GM18861 (cell line): ENCODE data around the gene NATD1.

Experiments used
- ATAC-seq: cut with Tn5 transposase; IDR thresholded peaks from one replicate; pipeline ENCODE4 v1.9.1; 2021; ENCODE audit not compliant: unreplicated experiment

The NATD1 gene, protein sequence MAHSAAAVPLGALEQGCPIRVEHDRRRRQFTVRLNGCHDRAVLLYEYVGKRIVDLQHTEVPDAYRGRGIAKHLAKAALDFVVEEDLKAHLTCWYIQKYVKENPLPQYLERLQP

DNA sequence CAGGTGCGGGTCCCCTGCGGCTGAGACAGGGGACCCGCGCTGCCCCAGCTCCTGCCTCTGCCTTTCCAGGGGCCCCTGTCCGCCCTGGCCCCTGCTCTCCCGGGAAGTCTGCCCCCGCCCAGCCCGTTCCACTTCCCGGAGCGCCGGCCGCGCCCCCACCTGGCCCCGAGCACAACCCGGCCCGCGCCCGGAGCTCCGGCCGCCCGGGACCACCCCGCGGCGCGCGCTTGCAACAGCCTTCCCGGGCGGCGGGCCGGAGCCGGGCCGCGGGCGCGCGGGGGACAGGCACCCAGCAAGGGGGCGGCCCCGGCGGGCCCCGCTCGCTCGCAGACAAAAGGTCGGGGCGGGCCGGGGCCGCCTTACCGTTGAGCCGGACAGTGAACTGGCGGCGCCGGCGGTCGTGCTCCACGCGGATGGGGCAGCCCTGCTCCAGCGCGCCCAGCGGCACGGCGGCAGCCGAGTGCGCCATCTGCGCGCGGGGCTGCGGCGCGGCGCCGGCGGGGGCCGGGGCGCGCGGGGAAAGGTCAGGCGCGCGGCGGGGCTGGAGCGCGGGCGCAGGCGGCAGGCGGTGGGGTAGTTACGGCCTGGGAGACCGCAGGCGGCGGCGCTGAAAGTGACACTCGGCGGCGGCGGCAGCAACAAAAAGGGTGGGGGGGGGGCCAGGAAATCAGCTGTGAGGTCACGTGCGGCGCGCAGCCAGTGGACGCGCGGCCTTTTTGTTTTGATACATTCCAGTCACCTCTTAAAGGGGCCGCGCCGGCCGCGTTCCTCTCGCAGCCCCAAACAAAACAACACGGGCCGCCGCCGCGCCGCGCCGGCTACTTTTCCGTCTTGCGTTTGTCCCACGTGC, at the start of gene NATD1:
NATD1 (minus strand) TSS at position 615 of the 850 bp plus-strand sequence; CDS start at position 469, 146 bp downstream.
- peak; percentile 53 for ATAC-seq

DNA sequence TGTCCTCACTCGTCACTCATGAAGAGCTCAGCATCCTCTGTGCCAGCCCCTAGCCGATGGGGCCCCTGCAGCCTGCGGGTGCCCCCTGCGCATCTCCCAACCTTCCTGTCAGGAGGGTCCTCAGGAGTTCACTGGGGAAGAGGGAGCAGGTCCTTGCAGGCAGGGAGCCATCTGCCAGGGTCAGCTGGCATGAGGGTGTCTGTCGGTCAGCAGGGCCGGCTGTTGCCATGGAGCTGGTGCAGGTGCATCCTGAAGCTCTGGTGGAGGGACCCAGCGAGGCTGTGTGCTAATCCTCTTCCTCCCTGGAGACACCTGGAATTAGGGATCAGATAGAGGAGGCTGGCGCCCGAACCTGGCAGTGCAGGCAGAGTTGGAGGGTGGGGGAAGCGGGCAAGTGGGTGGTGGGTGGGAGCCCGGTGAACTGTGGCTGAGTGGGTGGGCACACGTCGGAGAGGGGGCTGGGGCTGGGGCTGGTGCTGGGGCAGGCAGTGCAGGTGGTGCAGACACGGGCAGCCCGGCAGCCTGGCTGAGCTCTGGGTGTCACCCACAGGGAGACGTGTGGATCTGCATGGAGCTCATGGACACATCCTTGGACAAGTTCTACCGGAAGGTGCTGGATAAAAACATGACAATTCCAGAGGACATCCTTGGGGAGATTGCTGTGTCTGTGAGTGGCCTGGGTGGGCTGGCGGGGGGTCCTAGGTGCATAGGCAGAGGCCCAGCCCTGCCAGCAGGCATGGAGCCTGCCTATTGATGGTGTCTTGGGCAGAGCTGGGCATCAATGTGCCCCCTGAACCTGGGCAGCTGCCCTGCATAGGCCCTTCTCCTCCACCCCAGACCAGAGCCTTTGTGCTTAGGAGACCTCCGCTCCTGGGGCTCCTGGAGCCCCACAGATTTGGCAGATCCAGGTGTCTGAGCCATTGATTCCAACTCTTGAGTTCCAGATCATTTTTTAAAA, 48.7 kb upstream of the NATD1 start:
- ATAC-seq, result no peak

DNA sequence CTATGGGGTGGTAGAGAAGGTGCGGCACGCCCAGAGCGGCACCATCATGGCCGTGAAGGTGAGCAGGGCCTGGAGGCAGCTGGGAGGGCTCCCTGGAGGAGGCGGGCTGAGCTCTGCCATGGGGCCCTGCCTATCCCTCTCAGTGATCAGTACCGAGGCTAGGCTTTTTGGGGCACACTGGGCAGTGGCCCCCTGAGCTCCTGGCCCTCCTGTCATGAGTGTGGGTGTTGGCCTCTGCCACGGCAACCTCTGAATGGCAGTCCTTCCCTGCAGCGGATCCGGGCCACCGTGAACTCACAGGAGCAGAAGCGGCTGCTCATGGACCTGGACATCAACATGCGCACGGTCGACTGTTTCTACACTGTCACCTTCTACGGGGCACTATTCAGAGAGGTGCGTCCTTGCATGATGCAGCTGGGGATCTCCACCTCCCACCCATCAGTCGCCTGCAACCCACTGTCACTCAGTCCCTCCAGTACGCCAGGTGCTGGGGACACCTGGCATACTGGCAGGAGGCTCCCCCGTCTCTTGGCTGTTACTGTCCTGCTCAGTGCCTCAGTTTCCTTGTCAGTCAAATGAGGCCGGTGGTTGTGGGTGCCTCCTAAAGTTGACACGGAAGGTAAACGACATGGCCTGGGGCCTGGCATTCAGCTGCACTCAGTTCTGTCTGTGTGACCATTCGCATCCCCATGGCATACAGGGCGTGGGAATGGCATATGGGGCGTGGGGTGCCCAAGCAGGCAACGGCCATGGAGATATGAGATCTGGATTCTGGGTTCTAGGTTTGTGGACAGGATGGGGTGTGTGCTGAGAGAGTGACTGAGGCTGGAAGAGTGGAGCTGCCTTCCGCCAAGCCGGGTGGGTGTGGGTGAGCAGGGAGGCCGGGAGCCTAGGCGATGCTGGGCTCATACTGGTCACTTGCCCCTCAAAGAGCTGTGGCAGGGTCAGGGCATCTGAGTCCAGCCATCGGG, 47.7 kb upstream of the NATD1 start:
- no peak for ATAC-seq

DNA sequence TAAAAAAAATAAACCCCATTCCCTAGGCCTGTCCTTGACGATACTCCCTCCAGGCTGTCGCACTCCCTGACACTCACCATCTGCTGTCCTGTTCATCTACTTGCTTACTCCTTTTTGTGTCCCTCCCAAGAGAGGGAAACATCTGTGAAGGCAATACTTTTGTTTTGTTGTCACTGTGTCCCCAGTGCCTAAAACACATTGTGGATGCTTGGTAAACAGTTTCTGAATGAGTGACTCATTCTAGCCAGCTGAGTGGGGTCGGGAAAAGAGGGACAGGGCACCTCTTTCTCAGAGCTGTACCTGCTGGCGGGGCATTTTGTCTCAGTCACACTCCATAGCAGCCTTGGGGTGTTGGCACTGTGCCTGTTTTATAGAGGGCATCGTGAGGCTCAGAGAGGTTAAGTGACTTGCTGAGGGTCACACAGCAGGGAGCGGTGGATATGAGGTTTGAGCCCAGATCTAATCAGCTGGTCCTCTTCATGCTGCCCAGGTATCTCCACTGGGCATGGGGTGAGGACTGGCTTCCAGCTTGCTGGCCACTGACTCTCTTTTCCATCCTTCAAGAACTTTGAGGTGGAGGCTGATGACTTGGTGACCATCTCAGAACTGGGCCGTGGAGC, 46.9 kb upstream of the NATD1 start:
- no peak for ATAC-seq

DNA sequence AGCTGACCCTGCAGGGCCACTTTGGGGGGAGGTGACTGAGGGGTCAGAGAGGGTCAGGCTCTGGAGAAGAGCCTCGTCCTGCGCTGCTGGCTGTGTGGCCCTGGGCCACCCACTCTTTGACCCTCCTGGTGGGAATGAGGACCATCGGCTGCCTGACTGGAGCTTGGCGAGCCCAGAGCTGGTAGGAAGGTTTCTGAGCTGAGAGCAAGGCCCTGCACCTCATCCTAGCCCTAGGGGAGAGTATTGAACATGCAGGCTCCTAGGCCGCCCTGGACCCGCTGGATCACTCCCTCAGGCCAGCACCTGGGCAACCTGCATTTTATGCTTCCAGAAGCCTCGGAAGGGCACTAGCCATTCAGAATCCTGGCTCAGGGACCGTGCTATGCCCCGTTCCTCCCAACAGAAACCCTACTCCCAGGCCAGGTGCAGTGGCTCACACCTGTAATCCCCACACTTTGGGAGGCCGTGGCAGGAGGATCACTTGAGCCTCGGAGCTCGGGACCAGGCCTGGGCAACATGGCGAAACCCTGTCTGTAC, 45.8 kb upstream of the NATD1 start:
- ATAC-seq, result no peak

DNA sequence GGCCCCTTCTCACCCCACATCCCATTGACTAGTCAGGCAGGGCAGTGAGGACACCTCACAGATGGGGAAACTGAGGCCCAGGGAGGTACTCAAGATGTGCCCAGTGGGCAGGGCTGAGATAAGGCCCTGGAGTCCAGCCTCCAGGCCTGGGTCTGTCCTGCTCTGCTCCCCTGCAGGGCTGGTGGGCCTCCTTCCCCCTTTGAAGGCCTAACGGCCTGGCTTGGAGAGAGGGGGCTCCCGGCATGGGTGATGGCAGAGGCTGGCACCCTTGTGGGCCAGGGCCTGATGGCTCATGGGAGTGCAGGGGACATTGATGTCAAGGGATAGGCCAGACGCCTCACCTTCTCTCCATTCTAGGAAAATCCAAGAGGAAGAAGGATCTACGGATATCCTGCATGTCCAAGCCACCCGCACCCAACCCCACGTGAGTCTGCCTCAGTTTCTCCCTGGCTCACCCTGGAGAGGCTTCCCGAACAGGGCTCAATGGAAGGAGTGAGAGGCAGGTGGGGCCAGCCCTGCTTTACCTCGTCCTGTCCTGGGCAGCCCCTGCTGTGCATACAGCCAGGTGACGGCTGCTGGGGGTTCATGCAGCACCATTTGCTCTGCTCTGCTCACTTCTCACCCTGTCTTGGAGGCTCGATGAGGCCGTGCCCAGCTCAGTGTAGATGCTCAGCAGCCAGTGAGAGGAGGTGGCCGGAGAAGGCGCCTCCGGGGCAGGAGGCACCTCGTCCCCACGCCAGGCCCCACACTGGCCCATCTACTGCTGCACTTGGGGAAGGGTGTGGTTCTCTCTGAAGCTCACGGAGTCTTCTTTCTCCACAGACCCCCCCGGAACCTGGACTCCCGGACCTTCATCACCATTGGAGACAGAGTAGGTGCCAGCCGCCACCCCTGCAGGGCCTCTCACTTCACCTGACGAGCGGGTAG, 45.1 kb upstream of the NATD1 start:
- ATAC-seq, result no peak

DNA sequence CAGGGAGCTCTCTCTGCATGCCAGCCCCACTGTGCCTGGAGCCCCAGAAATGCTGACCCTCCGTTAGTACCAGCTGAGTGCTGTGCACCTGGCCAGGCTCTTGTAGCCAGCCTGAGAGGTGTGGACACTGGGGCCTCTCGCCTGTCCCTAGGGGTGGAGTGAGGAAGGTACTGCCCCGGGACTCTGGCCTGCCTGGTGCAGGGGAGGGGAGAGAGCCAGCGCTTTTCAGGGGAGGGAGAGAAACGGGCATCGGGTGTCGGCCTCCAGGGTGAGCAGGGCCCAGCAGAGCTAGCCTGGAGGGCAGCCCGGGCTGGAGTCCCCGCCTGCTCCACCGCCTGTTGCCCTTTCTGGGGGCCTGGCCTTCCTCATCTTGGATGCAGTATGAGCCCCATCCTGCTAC, 44.4 kb upstream of the NATD1 start:
- no peak for ATAC-seq

DNA sequence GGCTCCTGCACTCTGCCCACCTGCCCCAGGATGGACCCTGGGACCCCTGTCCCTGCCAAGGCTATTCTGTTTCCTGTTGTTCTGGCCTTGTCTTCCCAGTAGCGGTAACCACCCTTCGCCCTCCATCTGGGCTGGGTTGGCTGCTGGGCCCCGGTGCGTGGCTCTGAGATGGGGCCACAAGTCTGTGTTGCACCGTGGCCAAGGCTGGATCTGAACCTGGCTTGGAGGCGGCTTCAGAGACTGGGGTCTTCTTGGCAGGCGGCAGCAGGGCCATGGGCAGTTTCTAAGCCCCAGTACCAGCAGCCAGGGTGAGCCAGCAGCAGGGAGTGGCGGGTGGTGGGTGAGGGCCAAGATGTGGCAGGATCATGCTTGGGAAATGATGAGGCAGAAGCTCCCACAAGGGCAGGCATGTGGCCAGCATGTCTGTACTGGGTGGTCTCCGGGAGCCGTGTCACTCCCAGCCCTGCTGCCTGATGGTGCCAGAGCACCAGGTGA, 43.9 kb upstream of the NATD1 start:
- ATAC-seq, result no peak

DNA sequence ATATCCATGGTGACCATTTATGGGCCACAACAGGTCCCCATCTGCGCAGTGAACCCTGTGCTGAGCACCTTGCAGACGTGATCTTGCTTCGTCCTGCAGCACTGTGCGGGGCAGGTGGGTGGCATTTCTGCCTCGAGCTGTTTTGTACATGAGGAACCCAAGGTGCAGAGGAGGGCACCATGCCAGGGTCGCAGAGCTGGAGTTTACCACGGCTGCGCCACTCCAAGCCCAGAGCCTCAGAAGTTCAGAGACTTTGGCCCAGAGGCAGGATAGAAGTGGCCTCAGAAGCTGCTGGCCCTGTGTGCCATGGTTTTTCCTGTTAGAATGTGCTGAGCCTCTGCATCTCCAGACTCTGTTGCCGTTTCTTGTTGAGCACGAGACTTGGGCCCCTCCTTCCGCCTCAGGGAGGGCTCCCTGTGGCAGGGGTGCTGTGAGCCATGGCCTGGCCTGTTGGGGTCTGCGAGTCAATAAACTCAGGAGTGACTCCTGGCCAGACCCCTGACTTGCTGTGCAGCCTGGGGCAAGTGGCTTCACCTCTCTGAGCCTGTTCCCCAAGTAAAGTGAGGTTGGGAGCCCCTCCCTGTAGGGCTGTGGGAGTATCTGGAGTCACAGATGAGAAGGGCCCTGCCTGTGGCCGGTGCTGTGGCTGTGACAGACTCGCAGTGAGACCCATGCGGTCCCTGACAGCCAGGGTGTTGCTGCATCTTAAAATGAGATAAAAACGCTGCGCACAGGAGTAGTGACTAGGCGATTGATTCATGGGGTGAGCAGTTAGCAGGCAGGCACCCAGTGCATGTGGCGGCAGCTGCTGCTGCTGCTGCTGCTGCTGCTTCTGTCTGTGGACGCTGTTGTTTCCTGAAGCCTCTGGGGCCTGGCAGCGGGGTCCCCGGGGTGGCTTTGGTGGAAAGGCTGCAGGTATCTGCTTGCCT, 43.2 kb upstream of the NATD1 start:
- ATAC-seq, result no peak

DNA sequence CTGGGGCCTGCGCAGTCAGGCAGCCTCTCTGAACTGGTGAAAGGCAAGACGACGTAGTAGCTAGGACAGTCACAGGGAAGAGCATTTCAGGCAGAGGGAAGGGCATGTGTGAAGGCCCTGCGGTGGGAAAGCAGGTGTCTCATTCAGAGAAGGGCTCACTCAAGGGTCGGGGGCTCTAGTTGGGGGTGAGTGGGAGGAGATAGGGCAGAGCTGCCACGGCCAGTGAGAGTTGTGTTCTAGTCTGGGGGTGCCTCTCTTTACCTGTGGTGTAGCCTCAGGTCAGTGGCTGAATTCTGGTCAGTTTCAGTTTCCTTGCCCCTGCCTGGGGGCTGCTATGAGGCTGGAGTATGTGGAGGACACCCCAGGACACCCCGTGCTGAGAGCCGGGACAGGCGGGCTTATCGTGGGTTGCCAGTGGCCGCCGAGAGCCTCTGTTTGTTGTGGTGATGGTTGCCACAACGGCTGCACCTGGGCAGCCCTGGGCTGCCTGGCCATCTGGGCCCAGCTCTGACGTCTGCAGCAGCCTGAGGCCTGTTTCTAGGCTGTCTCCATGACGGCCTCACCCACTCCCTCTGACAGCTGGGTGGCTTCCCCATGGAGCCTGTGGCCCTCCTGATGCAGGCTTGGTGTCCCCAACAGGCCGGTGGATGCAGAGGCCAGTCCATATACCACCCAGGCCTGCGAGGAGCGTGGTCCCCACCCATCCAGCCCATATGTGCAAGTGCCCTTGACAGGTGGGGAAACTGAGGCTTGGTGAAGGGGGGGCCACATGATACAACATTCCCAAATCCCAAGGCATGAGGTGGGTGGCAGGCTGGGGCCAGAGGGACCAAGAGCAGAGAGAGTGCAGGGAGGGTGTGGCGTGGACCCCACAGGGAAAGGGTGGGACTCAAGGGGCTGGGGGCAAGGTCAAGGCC, 42.1 kb upstream of the NATD1 start:
- no peak for ATAC-seq

DNA sequence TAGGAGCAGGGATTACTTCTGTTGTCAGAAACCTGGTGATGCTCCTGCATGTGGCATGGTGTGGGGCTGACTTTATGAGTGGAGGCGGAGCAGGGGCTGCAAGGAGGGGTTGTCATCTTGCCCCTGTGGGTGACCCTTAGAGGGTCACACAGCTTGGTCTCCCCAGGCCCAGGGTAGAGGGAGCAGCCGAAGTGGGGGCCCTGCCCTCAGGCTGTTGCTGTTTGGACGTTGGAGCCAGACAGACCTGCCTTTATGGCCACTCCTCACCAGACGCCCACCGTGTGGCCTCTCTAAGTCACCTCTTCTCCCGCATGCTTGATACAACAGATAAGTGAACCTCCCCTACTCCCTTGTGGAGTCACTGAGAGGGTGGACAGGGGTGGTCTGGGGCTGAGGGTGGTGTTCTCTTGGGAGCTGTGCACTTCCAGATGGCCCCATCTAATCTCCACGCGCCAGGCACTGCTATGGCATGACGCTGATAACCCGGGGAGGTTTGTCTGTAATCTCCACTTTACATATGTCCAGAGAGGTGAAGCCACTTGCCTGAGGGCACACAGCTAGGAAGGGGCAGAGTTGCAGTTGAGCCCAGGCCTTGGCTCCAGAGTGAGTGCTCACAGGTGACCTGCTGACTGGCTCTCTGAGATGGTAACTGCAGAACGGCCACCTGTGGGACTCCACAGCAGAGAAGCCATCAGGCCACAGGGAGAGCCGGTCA, 41.3 kb upstream of the NATD1 start:
- ATAC-seq, result no peak

DNA sequence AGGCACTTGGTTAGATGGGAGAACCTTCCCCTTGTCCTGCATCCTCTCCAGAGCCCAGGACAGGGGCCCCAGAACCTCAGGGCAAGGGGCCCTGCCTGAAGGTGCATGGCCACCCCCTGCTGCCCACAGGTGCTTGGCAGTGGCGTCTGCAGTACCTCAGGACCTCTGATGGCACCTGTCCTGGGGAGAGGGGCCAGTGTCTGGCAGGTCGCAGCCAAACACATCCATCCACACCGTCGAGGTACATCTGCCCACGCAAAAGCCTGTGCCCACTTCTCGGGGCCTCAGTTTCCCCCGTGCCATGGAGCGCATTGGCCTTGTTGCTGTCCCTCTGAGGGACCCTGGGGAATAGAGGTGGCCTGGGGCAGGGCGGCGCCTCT, 40.6 kb upstream of the NATD1 start:
- ATAC-seq, result no peak

DNA sequence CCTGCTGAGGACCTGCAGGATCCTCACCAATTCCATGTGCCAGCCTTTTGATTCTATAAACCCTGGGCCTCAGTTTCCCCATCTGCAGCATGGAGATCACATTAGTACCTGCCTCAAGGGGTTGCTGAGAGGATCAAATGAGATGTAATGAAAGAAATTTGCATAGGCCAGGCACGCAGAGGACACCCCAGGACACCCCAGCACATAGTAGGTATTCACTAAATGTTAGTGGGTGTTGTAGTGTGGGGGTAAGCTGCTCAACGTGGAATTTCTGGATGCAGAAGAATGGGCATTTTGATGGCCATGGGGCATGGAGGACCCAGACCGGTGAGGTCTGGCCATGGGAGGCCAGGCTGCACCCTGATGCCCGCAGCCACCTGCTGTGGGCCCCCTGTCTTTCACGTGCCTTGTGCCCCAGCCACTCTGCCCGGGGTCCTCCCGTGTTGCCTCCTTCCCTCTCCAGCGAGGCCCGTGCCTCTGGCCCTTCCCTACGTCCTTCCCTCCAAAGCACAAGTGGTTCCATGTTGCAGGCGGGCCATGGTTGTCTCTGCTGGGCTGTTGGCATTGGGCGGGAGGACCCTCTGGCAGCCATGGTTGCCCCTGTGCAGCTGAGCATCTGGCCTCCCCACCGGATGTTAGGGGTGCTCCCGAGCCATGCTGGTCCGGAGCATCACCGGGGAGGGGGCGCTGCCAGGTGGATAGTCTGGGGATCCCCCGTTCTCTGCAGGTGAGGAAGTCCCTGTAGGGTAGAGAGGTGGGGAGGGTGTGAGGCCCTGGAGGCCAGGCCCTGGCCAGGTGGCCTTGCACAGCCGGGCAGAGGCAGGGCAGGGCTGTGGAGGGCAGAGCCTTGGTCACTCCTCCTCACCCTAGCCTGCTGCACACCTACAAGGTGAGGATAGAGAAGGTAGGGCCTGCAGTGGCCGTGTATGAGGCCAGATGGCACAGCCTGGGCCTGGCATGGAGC, 39.9 kb upstream of the NATD1 start:
- ATAC-seq, result no peak

DNA sequence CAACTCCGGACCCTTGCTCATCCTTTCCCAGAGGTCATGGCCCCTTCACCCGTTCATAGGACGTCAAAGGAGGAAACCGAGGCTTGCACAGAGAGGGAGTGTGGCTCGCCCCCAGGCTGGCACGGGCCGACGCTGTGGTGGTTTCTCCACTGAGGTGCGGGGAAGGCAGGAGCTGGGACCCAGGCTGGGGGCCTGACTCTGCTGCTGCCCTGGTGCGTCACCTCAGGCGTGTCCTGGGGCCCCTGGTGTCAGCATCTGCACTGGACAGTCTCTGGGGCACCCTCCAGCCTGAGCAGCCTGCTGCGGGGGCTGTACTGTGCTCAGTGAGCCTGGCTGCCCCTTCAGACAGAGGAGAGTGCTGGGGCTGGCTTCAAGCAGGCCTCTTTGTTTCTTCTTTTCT, 38.7 kb upstream of the NATD1 start:
- ATAC-seq, result no peak

DNA sequence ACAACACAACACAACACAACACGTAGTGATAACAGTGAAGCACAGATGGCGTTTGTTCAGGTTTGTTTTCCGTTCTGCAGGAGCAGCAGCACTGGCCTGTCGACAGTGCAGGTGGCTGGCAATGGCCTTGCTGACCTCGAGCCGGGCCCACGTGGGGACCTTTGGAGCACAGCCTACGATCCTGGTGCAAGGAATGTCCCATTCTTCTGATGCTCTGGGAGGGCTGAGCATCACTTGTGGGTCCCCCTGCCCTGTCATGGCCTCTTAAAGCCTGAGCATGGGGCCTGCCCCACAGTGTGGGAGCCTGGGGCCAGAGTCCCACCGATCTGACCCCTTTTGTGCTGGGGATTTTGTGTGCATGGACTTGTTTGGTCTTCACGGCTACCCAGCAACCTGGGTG, 38.1 kb upstream of the NATD1 start:
- no peak for ATAC-seq
